Colonic mucosa (tissue), 4 donors: ENCODE results near the gene COX7A1. TPM values are rescaled to one million over a fixed set of nuclear protein-coding genes. Genes with fewer than 3 reads are reported as not detected.

Experiments used
- DNase-seq: peaks from one replicate; pipeline ENCODE4 v3.0.0-alpha.2; 2020
- H3K27ac ChIP-seq: fragments of 200-600 bp; one replicate; pipeline ENCODE4 v1.8.0; 2021
- H3K27me3 ChIP-seq: fragments of 200-600 bp; one replicate; pipeline ENCODE4 v1.8.0; 2021
- H3K36me3 ChIP-seq: fragments of 200-600 bp; one replicate; pipeline ENCODE4 v1.8.0; 2021
- H3K4me1 ChIP-seq: fragments of 200-600 bp; one replicate; pipeline ENCODE4 v1.8.0; 2021; ENCODE audit warnings: mild to moderate bottlenecking
- H3K4me3 ChIP-seq: fragments of 200-600 bp; one replicate; pipeline ENCODE4 v1.8.0; 2021
- H3K9ac ChIP-seq, 2 donors: one replicate each; pipeline ENCODE4 v1.7.0; 2013; ENCODE audit warnings: control low read depth in 2 of 2, low read depth in 2 of 2, low read length in 2 of 2
- H3K9me3 ChIP-seq: fragments of 200-600 bp; one replicate; pipeline ENCODE4 v1.8.0; 2021
- intact Hi-C: fragments of 100-400 bp; cut with DNase I; formaldehyde crosslinking; loops from one replicate; pipeline ENCODE4 v1.14.1; 2022
- total RNA-seq, 2 donors: library from RNA; stranded (reverse); fragmentation: NEBNext Ultra II Directional in 1 of 2; extraction: Animal tissue kit (Norgen Biotek cat#: 25700) in 1 of 2; gene quantifications; one replicate each; pipeline ENCODE4 v1.2.1, GENCODE V29; 2021
- TF ChIP-seq, protein P1 (sequence below): fragments of 200-600 bp; IDR thresholded peaks from one replicate; pipeline ENCODE4 v1.8.0; 2022; ENCODE audit warnings: antibody characterized with exemption, mild to moderate bottlenecking
- donor health status: healthy.
- donor health status: DM: no; HTN: no; CAD: no.
- donor health status: DM: no; HTN: no; CAD: no.

The COX7A1 gene
- total RNA-seq, 2 donors from 2014 or later: 8.2 to 17.1 TPM

DNA sequence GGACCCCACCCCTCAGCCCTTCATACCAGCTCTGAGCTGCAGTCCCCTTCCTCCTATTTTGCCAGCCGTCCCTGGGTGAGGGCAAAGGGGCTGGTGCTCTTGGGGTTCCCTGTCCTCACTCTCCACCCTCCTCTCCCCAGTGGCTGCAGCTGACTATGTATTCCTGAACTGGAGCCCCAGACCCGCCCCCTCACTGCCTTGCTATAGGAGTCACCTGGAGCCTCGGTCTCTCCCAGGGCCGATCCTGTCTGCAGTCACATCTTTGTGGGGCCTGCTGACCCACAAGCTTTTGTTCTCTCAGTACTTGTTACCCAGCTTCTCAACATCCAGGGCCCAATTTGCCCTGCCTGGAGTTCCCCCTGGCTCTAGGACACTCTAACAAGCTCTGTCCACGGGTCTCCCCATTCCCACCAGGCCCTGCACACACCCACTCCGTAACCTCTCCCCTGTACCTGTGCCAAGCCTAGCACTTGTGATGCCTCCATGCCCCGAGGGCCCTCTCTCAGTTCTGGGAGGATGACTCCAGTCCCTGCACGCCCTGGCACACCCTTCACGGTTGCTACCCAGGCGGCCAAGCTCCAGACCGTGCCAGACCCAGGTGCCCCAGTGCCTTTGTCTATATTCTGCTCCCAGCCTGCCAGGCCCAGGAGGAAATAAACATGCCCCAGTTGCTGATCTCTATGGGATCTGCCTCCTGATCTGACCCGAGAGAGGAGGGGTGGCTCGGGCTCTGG is 2.4 kb downstream of the COX7A1 start:
- peaks cover 10% of the 10 kb centered on the region for H3K36me3 ChIP-seq
- no peaks in the 10 kb centered on the region for H3K27me3 ChIP-seq
- no peak overlapping the region for H3K4me3 ChIP-seq
- H3K27ac ChIP-seq: no peak overlapping the region
- H3K4me1 ChIP-seq: no peaks in the 10 kb centered on the region
- H3K9ac ChIP-seq: no peak overlapping the region
- H3K9me3 ChIP-seq: no peaks in the 10 kb centered on the region
- TF ChIP-seq, protein P1, sequence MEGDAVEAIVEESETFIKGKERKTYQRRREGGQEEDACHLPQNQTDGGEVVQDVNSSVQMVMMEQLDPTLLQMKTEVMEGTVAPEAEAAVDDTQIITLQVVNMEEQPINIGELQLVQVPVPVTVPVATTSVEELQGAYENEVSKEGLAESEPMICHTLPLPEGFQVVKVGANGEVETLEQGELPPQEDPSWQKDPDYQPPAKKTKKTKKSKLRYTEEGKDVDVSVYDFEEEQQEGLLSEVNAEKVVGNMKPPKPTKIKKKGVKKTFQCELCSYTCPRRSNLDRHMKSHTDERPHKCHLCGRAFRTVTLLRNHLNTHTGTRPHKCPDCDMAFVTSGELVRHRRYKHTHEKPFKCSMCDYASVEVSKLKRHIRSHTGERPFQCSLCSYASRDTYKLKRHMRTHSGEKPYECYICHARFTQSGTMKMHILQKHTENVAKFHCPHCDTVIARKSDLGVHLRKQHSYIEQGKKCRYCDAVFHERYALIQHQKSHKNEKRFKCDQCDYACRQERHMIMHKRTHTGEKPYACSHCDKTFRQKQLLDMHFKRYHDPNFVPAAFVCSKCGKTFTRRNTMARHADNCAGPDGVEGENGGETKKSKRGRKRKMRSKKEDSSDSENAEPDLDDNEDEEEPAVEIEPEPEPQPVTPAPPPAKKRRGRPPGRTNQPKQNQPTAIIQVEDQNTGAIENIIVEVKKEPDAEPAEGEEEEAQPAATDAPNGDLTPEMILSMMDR: no peak
- no peak for DNase-seq
- intact Hi-C loops: no loop called here

DNA sequence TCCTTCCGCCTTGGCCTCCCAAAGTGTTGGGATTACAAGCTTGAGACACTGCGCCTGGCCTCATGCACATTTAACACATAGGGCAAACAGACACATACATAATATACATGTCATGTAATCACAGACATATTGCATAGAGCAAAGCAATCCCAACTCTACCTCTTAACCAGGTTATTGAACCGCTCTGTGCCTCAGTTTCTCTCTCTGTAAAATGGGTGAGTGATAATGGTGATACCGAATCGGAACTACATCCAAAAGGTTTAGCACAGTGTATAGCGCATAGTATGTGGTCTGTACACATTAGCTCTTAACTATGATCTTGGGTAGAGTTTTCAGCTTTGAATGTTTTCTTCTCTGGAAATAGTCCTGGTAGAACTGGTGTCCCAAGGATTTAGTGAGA is 7.6 kb downstream of the COX7A1 start:
- Histone ChIP-seq H3K9me3 (no peaks in the 10 kb centered on the region), H3K36me3 (peaks cover 10% of the 10 kb centered on the region), H3K9ac (no peak overlapping the region), H3K4me1 (no peaks in the 10 kb centered on the region), H3K4me3 (no peak overlapping the region), H3K27me3 (no peaks in the 10 kb centered on the region), H3K27ac (no peak overlapping the region)
- TF ChIP-seq, protein P1: no peak
- no peak for DNase-seq
- intact Hi-C loops: no loop called here

GRCh38 chr19:36142496-36142895 is 9.8 kb downstream of the COX7A1 start:
- Histone ChIP-seq H3K4me1 (no peaks in the 10 kb centered on the region), H3K4me3 (no peak overlapping the region), H3K9me3 (no peaks in the 10 kb centered on the region), H3K27me3 (no peaks in the 10 kb centered on the region), H3K36me3 (peaks cover 10% of the 10 kb centered on the region), H3K27ac (no peak overlapping the region), H3K9ac (no peak overlapping the region)
- intact Hi-C loops: no loop called here
- TF ChIP-seq, protein P1: no peak
- DNase-seq: no peak

- H3K27ac ChIP-seq: no peak overlapping the region
- intact Hi-C loops: no loop called here
- DNase-seq: no peak
- TF ChIP-seq, protein P1: no peak
- no peak overlapping the region for H3K4me3 ChIP-seq
- H3K9ac ChIP-seq: no peak overlapping the region
- H3K4me1 ChIP-seq: no peaks in the 10 kb centered on the region
- H3K9me3 ChIP-seq: no peaks in the 10 kb centered on the region
- peaks cover 10% of the 10 kb centered on the region for H3K36me3 ChIP-seq
- no peaks in the 10 kb centered on the region for H3K27me3 ChIP-seq
These were observed 10.2 kb downstream of the COX7A1 start for GRCh38 chr19:36142046-36142445.

- H3K27ac ChIP-seq: peak overlapping the region; percentile 96
These were observed 11.0 kb downstream of the COX7A1 start for GRCh38 chr19:36141039-36141927.

More at GRCh38 chr19:36141039-36141927, 11.0 kb downstream of the COX7A1 start:
- Histone ChIP-seq H3K9ac (peak overlapping the region in 1 of 2 donors; percentile 99), H3K4me3 (peak overlapping the region; percentile 64), H3K27me3 (no peaks in the 10 kb centered on the region), H3K4me1 (peaks cover under 1% of the 10 kb centered on the region), H3K9me3 (no peaks in the 10 kb centered on the region), H3K36me3 (peaks cover 7% of the 10 kb centered on the region)
- intact Hi-C loops: no loop called here
- DNase-seq: peak; percentile 95
- TF ChIP-seq, protein P1: no peak
